Body of pancreas (tissue), 4 donors: ENCODE measurements around the gene ADCY10. TPM values are rescaled to one million over a fixed set of nuclear protein-coding genes. Genes with fewer than 3 reads are reported as not detected.

ENCODE experiments used
- ATAC-seq: fragments of 150-250 bp; one replicate; pipeline ENCODE4 v1.9.1; 2016
- DNase-seq, 4 donors: peaks; one replicate each; pipeline ENCODE4 v3.0.0-alpha.2; 2019
- H3K27ac ChIP-seq, 4 donors: fragments of 200-600 bp; sonication (generic); 1 replicate in 3 of 4; 2 replicates in 1 of 4; pipeline versions ENCODE4 v1.5.1 to v1.6.1; 2016 to 2019; ENCODE audit warnings: mild to moderate bottlenecking in 1 of 4, mixed read lengths in 1 of 4, moderate library complexity in 1 of 4
- H3K27me3 ChIP-seq, 2 donors: fragments of 200-600 bp; sonication (generic); one replicate each; pipeline ENCODE4 v1.6.0; 2016; ENCODE audit warnings: mild to moderate bottlenecking in 1 of 2
- H3K36me3 ChIP-seq, 2 donors: fragments of 200-600 bp; sonication (generic); replicated peaks in 1 of 2; 2 replicates each; pipeline ENCODE4 v1.5.1; 2016; ENCODE audit warnings: low read depth in 2 of 2; ENCODE audit not compliant: insufficient read depth in 1 of 2
- H3K4me1 ChIP-seq: fragments of 200-600 bp; sonication (generic); one replicate; pipeline ENCODE4 v1.6.0; 2016
- H3K4me3 ChIP-seq, 2 donors: fragments of 200-600 bp; sonication (generic); 1 replicate in 1 of 2; 2 replicates in 1 of 2; pipeline ENCODE4 v1.5.1; 2016 to 2019
- H3K9me3 ChIP-seq, 3 donors: fragments of 200-600 bp; sonication (generic); 1 replicate in 2 of 3; 2 replicates in 1 of 3; pipeline ENCODE4 v1.5.1; 2016
- POLR2A ChIP-seq, 3 donors: fragments of 450-650 bp; IDR thresholded peaks; one replicate each; pipeline ENCODE4 v1.6.1; 2016; ENCODE audit warnings: antibody characterized with exemption in 3 of 3, mild to moderate bottlenecking in 2 of 3
- WGBS, 2 donors: methylation state at CpG; one replicate each; pipeline ENCODE4 v1.1.5; 2017; 5-methylcytosine and 5-hydroxymethylcytosine counted together
- intact Hi-C: fragments of 100-400 bp; cut with DNase I; formaldehyde crosslinking; loops from one replicate; pipeline ENCODE4 v1.15.1; 2023
- total RNA-seq, 2 donors: library from RNA; depleted of rRNA; stranded (reverse); fragments of >200 nt; gene quantifications; one replicate each; pipeline ENCODE4 v1.1.0, GENCODE V29; 2016
- TF ChIP-seq, protein P1 (sequence below), 7 experiments: fragments of 450-650 bp in 4 of 7; fragments of 200-600 bp in 3 of 7; sonication (generic) in 3 of 7; IDR thresholded peaks; one replicate each; pipeline ENCODE4 v1.5.1; 2016 to 2019; ENCODE audit warnings: antibody characterized with exemption in 7 of 7

ADCY10 gene, protein sequence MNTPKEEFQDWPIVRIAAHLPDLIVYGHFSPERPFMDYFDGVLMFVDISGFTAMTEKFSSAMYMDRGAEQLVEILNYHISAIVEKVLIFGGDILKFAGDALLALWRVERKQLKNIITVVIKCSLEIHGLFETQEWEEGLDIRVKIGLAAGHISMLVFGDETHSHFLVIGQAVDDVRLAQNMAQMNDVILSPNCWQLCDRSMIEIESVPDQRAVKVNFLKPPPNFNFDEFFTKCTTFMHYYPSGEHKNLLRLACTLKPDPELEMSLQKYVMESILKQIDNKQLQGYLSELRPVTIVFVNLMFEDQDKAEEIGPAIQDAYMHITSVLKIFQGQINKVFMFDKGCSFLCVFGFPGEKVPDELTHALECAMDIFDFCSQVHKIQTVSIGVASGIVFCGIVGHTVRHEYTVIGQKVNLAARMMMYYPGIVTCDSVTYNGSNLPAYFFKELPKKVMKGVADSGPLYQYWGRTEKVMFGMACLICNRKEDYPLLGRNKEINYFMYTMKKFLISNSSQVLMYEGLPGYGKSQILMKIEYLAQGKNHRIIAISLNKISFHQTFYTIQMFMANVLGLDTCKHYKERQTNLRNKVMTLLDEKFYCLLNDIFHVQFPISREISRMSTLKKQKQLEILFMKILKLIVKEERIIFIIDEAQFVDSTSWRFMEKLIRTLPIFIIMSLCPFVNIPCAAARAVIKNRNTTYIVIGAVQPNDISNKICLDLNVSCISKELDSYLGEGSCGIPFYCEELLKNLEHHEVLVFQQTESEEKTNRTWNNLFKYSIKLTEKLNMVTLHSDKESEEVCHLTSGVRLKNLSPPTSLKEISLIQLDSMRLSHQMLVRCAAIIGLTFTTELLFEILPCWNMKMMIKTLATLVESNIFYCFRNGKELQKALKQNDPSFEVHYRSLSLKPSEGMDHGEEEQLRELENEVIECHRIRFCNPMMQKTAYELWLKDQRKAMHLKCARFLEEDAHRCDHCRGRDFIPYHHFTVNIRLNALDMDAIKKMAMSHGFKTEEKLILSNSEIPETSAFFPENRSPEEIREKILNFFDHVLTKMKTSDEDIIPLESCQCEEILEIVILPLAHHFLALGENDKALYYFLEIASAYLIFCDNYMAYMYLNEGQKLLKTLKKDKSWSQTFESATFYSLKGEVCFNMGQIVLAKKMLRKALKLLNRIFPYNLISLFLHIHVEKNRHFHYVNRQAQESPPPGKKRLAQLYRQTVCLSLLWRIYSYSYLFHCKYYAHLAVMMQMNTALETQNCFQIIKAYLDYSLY (N-terminal part only)
- under 1 TPM in 1 of 2 donors, not detected in 1; 0.26 TPM for total RNA-seq

DNA sequence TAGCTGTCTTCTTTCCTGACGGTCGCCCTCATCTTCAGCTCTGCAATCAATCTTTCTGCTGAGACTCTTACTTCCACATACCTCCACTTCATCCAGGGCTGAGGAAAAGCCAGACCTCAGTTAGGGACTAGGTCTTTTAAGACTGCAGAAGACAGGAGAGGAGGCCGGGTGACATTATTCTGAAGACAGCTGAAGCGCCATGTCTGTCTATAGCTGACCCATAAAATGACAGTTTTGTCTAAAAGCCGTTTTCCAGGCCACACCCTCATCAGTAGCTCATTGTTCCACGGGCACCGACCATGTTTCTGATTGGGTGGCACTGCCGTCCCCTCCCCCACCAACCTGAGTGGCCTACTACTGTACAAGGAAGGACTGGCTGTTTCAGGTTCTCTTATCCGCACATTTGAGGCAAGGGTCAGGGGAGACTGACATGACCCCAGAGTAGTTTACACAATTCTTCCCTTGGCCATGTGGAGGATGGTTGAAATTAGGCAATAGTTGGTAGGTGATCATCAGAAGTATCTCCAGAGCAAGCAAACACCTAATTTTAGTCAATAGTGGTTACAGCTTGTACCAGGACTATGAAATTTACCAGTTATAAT, at the start of gene ADCY10:
Gene ADCY10, minus strand, starts transcription at position 240 of the 602 bp plus-strand sequence. CDS start 8,994 bp downstream, outside the sequence.
- no peaks in the 10 kb centered on the region for H3K36me3 ChIP-seq
- no peak for DNase-seq
- intact Hi-C loops, result no loop called here
- H3K9me3 ChIP-seq, result no peaks in the 10 kb centered on the region
- H3K4me1 ChIP-seq, result peaks cover 27% of the 10 kb centered on the region
- H3K27ac ChIP-seq, result peak within 1 kb of the TSS in 1 of 4 donors; percentile 58
- H3K27me3 ChIP-seq, result no peaks in the 10 kb centered on the region
- WGBS, 2 donors, result 93 to 96% methylated on average over 9 of the region's 9 CpGs
- no peak for ATAC-seq
- no peak for TF ChIP-seq POLR2A (IDR thresholded peaks at IDR 0.05)
- TF ChIP-seq, protein P1, sequence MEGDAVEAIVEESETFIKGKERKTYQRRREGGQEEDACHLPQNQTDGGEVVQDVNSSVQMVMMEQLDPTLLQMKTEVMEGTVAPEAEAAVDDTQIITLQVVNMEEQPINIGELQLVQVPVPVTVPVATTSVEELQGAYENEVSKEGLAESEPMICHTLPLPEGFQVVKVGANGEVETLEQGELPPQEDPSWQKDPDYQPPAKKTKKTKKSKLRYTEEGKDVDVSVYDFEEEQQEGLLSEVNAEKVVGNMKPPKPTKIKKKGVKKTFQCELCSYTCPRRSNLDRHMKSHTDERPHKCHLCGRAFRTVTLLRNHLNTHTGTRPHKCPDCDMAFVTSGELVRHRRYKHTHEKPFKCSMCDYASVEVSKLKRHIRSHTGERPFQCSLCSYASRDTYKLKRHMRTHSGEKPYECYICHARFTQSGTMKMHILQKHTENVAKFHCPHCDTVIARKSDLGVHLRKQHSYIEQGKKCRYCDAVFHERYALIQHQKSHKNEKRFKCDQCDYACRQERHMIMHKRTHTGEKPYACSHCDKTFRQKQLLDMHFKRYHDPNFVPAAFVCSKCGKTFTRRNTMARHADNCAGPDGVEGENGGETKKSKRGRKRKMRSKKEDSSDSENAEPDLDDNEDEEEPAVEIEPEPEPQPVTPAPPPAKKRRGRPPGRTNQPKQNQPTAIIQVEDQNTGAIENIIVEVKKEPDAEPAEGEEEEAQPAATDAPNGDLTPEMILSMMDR (IDR thresholded peaks at IDR 0.05), result no peak
- no peak within 1 kb of the TSS for H3K4me3 ChIP-seq

DNA sequence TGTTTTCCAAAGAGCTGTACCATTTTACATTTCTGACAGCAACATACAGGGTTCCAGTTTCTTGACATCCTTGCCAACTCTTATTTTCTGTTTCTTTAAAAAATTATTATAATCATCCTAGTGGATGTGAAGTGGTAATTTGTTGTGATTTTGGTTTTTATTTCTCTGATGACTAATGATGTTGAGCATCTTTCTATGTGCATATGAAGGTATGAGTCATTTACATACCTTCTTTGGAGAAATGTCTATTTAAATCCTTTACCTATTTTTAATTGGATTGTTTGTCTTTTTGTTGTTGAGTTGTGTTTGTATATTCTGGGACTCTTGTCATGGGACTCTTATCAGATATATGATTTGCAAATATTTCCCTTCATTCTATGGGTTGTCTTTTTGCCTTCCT, 43.8 kb upstream of the ADCY10 start:
- H3K4me1 ChIP-seq, result peaks cover 3% of the 10 kb centered on the region
- TF ChIP-seq, protein P1 (IDR thresholded peaks at IDR 0.05), result no peak
- no peak for TF ChIP-seq POLR2A (IDR thresholded peaks at IDR 0.05)
- intact Hi-C loops, result no loop called here

DNA sequence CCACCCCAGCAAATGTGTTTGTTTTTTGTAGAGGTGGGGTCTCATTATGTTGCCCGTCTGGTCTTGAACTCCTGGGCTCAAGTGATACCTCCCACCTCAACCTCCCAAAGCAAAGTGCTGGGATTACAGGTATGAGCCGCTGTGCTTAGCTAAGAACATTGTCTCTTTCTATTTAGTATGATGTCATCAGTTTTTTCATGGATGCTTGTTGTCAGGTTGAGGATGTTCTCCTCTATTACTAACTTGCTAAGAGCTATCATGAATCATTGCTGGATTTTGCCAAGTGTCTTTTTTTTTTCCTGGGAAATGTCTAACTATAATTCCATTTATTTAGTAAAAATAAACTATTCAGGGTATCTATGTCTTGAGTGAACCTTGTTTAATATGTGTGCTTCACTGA, 42.0 kb upstream of the ADCY10 start:
- intact Hi-C loops, result no loop called here
- no peak for DNase-seq
- TF ChIP-seq POLR2A (IDR thresholded peaks at IDR 0.05), result no peak
- TF ChIP-seq, protein P1 (IDR thresholded peaks at IDR 0.05), result no peak
- Histone ChIP-seq H3K27ac (no peak overlapping the region), H3K4me3 (no peak overlapping the region), H3K9me3 (no peaks in the 10 kb centered on the region), H3K27me3 (no peaks in the 10 kb centered on the region), H3K36me3 (peaks cover 0 to 2% of the 10 kb centered on the region in 2 donors), H3K4me1 (peaks cover 3% of the 10 kb centered on the region)
- WGBS, 2 donors, result 86 to 100% methylated on average over 2 of the region's 2 CpGs
- no peak for ATAC-seq

More for the DNA sequence above, 43.8 kb upstream of the ADCY10 start:
- Histone ChIP-seq H3K36me3 (peaks cover 0 to 2% of the 10 kb centered on the region in 2 donors), H3K27me3 (no peaks in the 10 kb centered on the region), H3K4me3 (no peak overlapping the region), H3K27ac (no peak overlapping the region), H3K9me3 (no peaks in the 10 kb centered on the region)
- DNase-seq (no peak), ATAC-seq (no peak)

DNA sequence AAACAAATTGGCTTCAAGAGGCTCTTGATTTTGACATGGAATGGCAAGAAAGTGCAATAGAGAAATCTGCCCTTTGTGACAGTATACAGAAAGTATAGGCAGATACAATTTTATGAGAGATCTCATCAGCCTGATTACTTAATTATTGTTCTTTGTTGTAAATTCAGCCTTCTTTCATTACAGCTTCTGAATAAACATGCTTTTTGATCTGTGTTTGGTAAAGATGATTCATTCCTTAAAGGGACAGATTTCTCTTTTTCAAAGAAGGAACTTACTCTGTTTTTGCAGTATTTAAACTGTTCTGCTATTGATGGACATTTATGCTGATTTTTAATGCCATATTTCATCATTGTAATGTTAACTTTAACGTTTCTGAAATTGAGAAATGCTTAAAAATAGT, 36.6 kb upstream of the ADCY10 start:
- H3K27ac ChIP-seq, result peak overlapping the region in 1 of 4 donors; percentile 8
- peaks cover 20% of the 10 kb centered on the region for H3K4me1 ChIP-seq
- WGBS, 2 donors, result 35 to 37% methylated on average over 1 of the region's 1 CpG
- H3K4me3 ChIP-seq, result no peak overlapping the region
- intact Hi-C loops, result no loop called here
- DNase-seq (no peak), ATAC-seq (no peak)
- H3K9me3 ChIP-seq, result no peaks in the 10 kb centered on the region
- H3K36me3 ChIP-seq, result peaks cover 0 to 2% of the 10 kb centered on the region in 2 donors
- no peak for TF ChIP-seq POLR2A (IDR thresholded peaks at IDR 0.05)
- TF ChIP-seq, protein P1 (IDR thresholded peaks at IDR 0.05), result no peak
- H3K27me3 ChIP-seq, result no peaks in the 10 kb centered on the region
